H1 (cell line): ENCODE measurements around the gene OTX2. TPM values are rescaled to one million over a fixed set of nuclear protein-coding genes. Genes with fewer than 3 reads are reported as not detected.

ENCODE experiments used
- HDAC6 ChIP-seq: IDR thresholded peaks from one replicate; pipeline ENCODE4 v1.7.1; 2012; ENCODE audit warnings: low read depth, mild to moderate bottlenecking, inconsistent platforms, low read length, moderate library complexity
- KDM1A ChIP-seq: fragments of 200-600, 300-600 bp; sonication (generic); IDR thresholded peaks from 2 replicates; pipeline ENCODE4 v1.7.1; 2016; ENCODE audit warnings: mild to moderate bottlenecking, low read length, borderline replicate concordance
- NRF1 ChIP-seq: IDR thresholded peaks from 2 replicates; pipeline ENCODE4 v1.6.1; 2011; ENCODE audit warnings: mild to moderate bottlenecking, low read depth, low read length, improper control_type of control experiment
- RAD21 ChIP-seq, 2 experiments: IDR thresholded peaks in 1 of 2; conservative IDR thresholded peaks in 1 of 2; 2 replicates each; pipeline ENCODE4 v1.6.1; 2011; ENCODE audit warnings: low read depth in 2 of 2, low read length in 2 of 2, improper control_type of control experiment in 1 of 2, inconsistent platforms in 1 of 2, mild to moderate bottlenecking in 1 of 2, moderate library complexity in 1 of 2
- SAP30 ChIP-seq: fragments of 300-600 bp; sonication (generic); IDR thresholded peaks from 2 replicates; pipeline ENCODE4 v1.7.1; 2012; ENCODE audit warnings: low read length, moderate library complexity, mild to moderate bottlenecking, inconsistent platforms; ENCODE audit not compliant: insufficient read depth, insufficient replicate concordance
- TAF1 ChIP-seq: IDR thresholded peaks from 2 replicates; pipeline ENCODE4 v1.6.1; 2011; ENCODE audit warnings: mild to moderate bottlenecking, low read depth, low read length
- polyA plus RNA-seq, 7 experiments: library from polyadenylated mRNA; depleted of rRNA in 3 of 7; stranded (reverse) in 5 of 7; unstranded in 2 of 7; fragments of >200 nt in 5 of 7; fragments of 200-250 nt in 2 of 7; gene quantifications; 1 replicate in 5 of 7; 2 replicates in 1 of 7; 4 replicates in 1 of 7; pipeline versions ENCODE4 v1.2.1 to v1.2.3, GENCODE V29; 2011 to 2013; ENCODE audit warnings: missing spikeins in 2 of 7, mixed read lengths in 2 of 7
- total RNA-seq: library from RNA; stranded (reverse); fragmentation: NEBNext Ultra II Directional; extraction: Animal tissue kit (Norgen Biotek cat#: 25700); gene quantifications from 2 replicates; pipeline ENCODE4 v1.2.1, GENCODE V29; 2021
- TF ChIP-seq, protein P1 (sequence below), 3 experiments: IDR thresholded peaks; 1 replicate in 2 of 3; 2 replicates in 1 of 3; pipeline versions ENCODE4 v1.5.1 to v1.6.1; 2011; ENCODE audit warnings: low read length in 3 of 3, mild to moderate bottlenecking in 3 of 3, inconsistent platforms in 2 of 3, low read depth in 1 of 3, moderate library complexity in 1 of 3; ENCODE audit not compliant: insufficient read depth in 1 of 3; ENCODE audit errors: control extremely low read depth in 1 of 3
- TF ChIP-seq, protein P2 (sequence below): IDR thresholded peaks from 2 replicates; pipeline ENCODE4 v1.6.1; 2012; ENCODE audit warnings: inconsistent platforms

OTX2 gene
- total and polyA plus RNA-seq, 2 of the 8 experiments (the other 6 are each of a cell fraction or from before 2014, with no cell fraction given) = 33.9 to 155 TPM

DNA sequence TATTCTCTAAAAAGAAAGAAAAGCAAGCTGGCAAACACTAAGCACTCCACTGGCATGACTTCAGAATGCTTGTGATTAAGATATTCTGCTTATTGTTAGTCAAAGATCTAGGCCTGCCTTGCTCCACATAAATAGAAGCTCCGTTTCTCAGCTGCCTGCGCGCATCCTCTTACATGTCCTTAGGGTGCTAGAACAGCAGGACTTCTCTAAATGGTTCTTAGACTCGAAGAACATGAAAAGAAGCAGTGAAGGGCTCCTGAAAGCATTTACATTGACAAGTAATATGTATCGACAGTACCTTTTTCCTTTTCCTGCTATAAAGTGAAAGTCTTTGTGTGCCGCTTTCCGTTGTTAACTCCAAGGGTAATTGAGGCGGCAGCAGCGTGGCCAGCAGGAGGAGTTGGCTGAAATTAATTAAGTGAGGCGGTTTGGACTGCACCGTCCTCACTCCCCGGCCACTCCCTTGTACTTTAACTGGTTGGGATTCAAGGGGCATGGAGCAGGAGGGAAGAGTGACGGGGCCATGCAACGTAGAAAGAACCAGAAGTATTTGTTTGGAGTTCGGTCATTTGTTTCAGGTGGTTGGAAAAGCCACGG, 34.2 kb upstream of the OTX2 start (continued):
- TF ChIP-seq, protein P1, sequence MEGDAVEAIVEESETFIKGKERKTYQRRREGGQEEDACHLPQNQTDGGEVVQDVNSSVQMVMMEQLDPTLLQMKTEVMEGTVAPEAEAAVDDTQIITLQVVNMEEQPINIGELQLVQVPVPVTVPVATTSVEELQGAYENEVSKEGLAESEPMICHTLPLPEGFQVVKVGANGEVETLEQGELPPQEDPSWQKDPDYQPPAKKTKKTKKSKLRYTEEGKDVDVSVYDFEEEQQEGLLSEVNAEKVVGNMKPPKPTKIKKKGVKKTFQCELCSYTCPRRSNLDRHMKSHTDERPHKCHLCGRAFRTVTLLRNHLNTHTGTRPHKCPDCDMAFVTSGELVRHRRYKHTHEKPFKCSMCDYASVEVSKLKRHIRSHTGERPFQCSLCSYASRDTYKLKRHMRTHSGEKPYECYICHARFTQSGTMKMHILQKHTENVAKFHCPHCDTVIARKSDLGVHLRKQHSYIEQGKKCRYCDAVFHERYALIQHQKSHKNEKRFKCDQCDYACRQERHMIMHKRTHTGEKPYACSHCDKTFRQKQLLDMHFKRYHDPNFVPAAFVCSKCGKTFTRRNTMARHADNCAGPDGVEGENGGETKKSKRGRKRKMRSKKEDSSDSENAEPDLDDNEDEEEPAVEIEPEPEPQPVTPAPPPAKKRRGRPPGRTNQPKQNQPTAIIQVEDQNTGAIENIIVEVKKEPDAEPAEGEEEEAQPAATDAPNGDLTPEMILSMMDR (IDR thresholded peaks at IDR 0.05; ENCODE audit: control extremely low read depth in 1 of 3, insufficient read depth in 1 of 3, low read depth in 1 of 3, low read length in 3 of 3) = peak in 2 of 3 experiments; percentile 23 to 36; a peak in 2 of 4 replicates
- TF ChIP-seq RAD21 (IDR thresholded peaks at IDR 0.05 in 1 of 2, conservative IDR thresholded peaks at IDR 0.05 in 1 of 2; ENCODE audit: low read depth in 2 of 2, low read length in 2 of 2) (peak; percentile 1 to 35; a peak in 2 of 4 replicates), TAF1 (no peak), SAP30 (no peak), HDAC6 (no peak), KDM1A (no peak), NRF1 (no peak)
- TF ChIP-seq, protein P2, sequence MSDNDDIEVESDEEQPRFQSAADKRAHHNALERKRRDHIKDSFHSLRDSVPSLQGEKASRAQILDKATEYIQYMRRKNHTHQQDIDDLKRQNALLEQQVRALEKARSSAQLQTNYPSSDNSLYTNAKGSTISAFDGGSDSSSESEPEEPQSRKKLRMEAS = peak; percentile 52; the same call in 1 of the 2 replicates
